GM23248 (cell line): ENCODE measurements around the gene PGPEP1.

Source experiments
- EZH2 ChIP-seq: fragments of 200-600 bp; sonication (generic); IDR thresholded peaks from 2 replicates; pipeline ENCODE4 v1.6.1; 2018; ENCODE audit warnings: antibody characterized with exemption, mild to moderate bottlenecking; ENCODE audit not compliant: insufficient read depth, poor library complexity, severe bottlenecking
- EZH2phosphoT487 ChIP-seq: fragments of 200-600 bp; sonication (generic); IDR thresholded peaks from 2 replicates; pipeline ENCODE4 v1.6.1; 2018; ENCODE audit warnings: antibody characterized with exemption, moderate library complexity, mild to moderate bottlenecking, low read depth; ENCODE audit not compliant: insufficient read depth

GRCh38 chr19:18362934-18363542, 22.6 kb downstream of the PGPEP1 start:
- no peak for TF ChIP-seq EZH2phosphoT487
- no peak for TF ChIP-seq EZH2
